Measurements from ENCODE around the gene SBF2. TPM values are rescaled to one million over a fixed set of nuclear protein-coding genes. Genes with fewer than 3 reads are reported as not detected.

The SBF2 gene
- total RNA-seq, 1 experiment from 2014 or later: 30.2 TPM

DNA sequence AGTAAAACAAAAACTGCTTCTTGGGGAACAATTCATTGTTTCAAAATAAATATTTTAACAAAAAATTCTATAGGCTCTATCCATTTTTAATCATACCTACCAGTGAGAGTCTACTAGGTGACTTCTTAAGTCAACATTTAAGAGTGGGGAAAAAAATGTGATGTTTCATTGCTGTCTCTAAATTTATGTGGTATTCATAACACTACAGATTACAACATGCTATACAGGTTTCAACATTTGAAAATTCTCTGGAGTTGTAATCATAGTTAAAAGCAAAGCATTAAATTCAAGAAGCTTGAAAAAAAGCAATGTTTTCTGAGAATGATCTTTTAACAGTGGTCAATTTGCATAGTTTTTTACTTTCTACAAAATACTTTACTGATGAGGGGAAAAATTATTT is 18.3 kb downstream of the SBF2 start:
- TF ChIP-seq, protein P1, sequence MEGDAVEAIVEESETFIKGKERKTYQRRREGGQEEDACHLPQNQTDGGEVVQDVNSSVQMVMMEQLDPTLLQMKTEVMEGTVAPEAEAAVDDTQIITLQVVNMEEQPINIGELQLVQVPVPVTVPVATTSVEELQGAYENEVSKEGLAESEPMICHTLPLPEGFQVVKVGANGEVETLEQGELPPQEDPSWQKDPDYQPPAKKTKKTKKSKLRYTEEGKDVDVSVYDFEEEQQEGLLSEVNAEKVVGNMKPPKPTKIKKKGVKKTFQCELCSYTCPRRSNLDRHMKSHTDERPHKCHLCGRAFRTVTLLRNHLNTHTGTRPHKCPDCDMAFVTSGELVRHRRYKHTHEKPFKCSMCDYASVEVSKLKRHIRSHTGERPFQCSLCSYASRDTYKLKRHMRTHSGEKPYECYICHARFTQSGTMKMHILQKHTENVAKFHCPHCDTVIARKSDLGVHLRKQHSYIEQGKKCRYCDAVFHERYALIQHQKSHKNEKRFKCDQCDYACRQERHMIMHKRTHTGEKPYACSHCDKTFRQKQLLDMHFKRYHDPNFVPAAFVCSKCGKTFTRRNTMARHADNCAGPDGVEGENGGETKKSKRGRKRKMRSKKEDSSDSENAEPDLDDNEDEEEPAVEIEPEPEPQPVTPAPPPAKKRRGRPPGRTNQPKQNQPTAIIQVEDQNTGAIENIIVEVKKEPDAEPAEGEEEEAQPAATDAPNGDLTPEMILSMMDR (conservative IDR thresholded peaks at IDR 0.05): no peak
- Mint-ChIP-seq H3K9me3 (no peaks in the 10 kb centered on the region), H3K4me3 (no peak overlapping the region), H3K27ac (no peak overlapping the region), H3K4me1 (peaks cover 14% of the 10 kb centered on the region in 2 experiments), H3K36me3 (ENCODE audit: insufficient read depth in 1 of 3, low read depth in 3 of 3) (no peaks in the 10 kb centered on the region), H3K27me3 (ENCODE audit: low read depth) (no peaks in the 10 kb centered on the region; the same call in 1 of the 2 replicates)
- no peak overlapping the region for H2BK120ac ChIP-seq (ENCODE audit: low read depth, low read length, poor library complexity, severe bottlenecking)
- H2BK12ac ChIP-seq (ENCODE audit: insufficient read length, low read depth, low read length): no peak overlapping the region
- no peak overlapping the region for H4K5ac ChIP-seq (ENCODE audit: insufficient read length, low read depth, low read length)
- H3T11ph ChIP-seq (ENCODE audit: low read length): no peak overlapping the region
- DNase-seq: no peak
- H2BK5ac ChIP-seq (ENCODE audit: insufficient read length, low read length): no peak overlapping the region
- H4K8ac ChIP-seq (replicated peaks; ENCODE audit: insufficient read length, low read depth, low read length): no peak overlapping the region
- no peak overlapping the region for H3K9ac ChIP-seq (ENCODE audit: extremely low read depth, insufficient read length, low read length)
- H3K4me2 ChIP-seq (ENCODE audit: insufficient read depth, insufficient read length, low read length): no peak overlapping the region
- H3K4ac ChIP-seq (ENCODE audit: low read depth, low read length): no peak overlapping the region
- H3K27ac ChIP-seq (ENCODE audit: insufficient read length, low read depth, low read length): no peak overlapping the region
- no peaks in the 10 kb centered on the region for H3K9me3 ChIP-seq (ENCODE audit: control insufficient read depth, low read depth, low read length)
- no peak overlapping the region for H2BK15ac ChIP-seq (ENCODE audit: low read depth, low read length)
- H3K4me1 ChIP-seq (ENCODE audit: insufficient read depth, low read length): no peaks in the 10 kb centered on the region
- no peaks in the 10 kb centered on the region for H4K20me1 ChIP-seq (ENCODE audit: control insufficient read depth, insufficient read depth, insufficient read length)
- no peak overlapping the region for H3K18ac ChIP-seq (ENCODE audit: insufficient read length, low read depth, low read length)
- no peaks in the 10 kb centered on the region for H3K79me1 ChIP-seq (ENCODE audit: insufficient read depth, low read depth, low read length, poor library complexity, severe bottlenecking)
- no peak overlapping the region for H2AFZ ChIP-seq (ENCODE audit: low read length)
- H3K56ac ChIP-seq (ENCODE audit: insufficient read length, low read depth, low read length): no peak overlapping the region
- no peaks in the 10 kb centered on the region for H3K23me2 ChIP-seq (ENCODE audit: insufficient read length, low read depth, low read length, poor library complexity, severe bottlenecking)
- H3K27me3 ChIP-seq (ENCODE audit: insufficient read depth, low read length): no peaks in the 10 kb centered on the region
- 0 out of 2 replicates have a peak, but pooled peaks cover 2% of the 10 kb centered on the region for H3K79me2 ChIP-seq (ENCODE audit: insufficient read depth, low read length)
- H2BK20ac ChIP-seq (ENCODE audit: low read depth, low read length, poor library complexity, severe bottlenecking): no peak overlapping the region
- no peak overlapping the region for H4K91ac ChIP-seq (ENCODE audit: insufficient read length, low read depth, low read length)
- no peak overlapping the region for H3K14ac ChIP-seq (ENCODE audit: insufficient read depth, low read length)
- H3K23ac ChIP-seq (ENCODE audit: insufficient read length, low read depth, low read length): no peak overlapping the region
- no peak overlapping the region for H2AK5ac ChIP-seq (ENCODE audit: insufficient read length, low read length)

Data from H9 (cell line).